HT1080 (cell line): ENCODE measurements around the gene A4GALT. TPM values are rescaled to one million over a fixed set of nuclear protein-coding genes. Genes with fewer than 3 reads are reported as not detected.

ENCODE experiments used
- DNase-seq: peaks from one replicate; pipeline ENCODE4 v3.0.0-alpha.2; 2015; ENCODE audit warnings: low read depth
- small RNA-seq: library from RNA; depleted of rRNA; stranded (forward); fragments of <200 nt; gene quantifications from one replicate; pipeline ENCODE3, GENCODE V24; 2014
- total RNA-seq: library from RNA; depleted of rRNA; stranded (reverse); fragments of >200 nt; shearing (Covaris generic); gene quantifications from 2 replicates; pipeline ENCODE4 v1.2.3, GENCODE V29; 2014; rRNA removed

The A4GALT gene
- total RNA-seq, 1 experiment from 2014 or later, result 7.3 TPM

GRCh38 chr22:42653999-42654398 lies 66.7 kb downstream of the A4GALT start:
- DNase-seq, result no peak

- DNase-seq, result peak; percentile 71
Observed at GRCh38 chr22:42651134-42651533, 69.5 kb downstream of the A4GALT start.

- peak; percentile 87 for DNase-seq
Observed at GRCh38 chr22:42649246-42650099, 71.2 kb downstream of the A4GALT start, which contains the start of gene CYB5R3. TSS of gene CYB5R3 (minus strand) at chr22:42649392. CDS start at chr22:42649315, 77 bp downstream.

- DNase-seq, result no peak
Observed at GRCh38 chr22:42648368-42649245, 72.1 kb downstream of the A4GALT start.

- no peak for DNase-seq
Observed at GRCh38 chr22:42648017-42648367, 72.7 kb downstream of the A4GALT start.

GRCh38 chr22:42646569-42647525 lies 73.8 kb downstream of the A4GALT start:
- DNase-seq, result no peak

- DNase-seq, result no peak
Observed at GRCh38 chr22:42645938-42646568, 74.6 kb downstream of the A4GALT start.

GRCh38 chr22:42645341-42645937 lies 75.2 kb downstream of the A4GALT start:
- no peak for DNase-seq

- DNase-seq, result no peak
Observed at GRCh38 chr22:42644422-42645340, 76.0 kb downstream of the A4GALT start.

- no peak for DNase-seq
Observed at GRCh38 chr22:42643634-42644421, 76.8 kb downstream of the A4GALT start.

GRCh38 chr22:42642806-42643633 lies 77.7 kb downstream of the A4GALT start:
- DNase-seq, result no peak

Small RNAs within 50 kb of the gene (small RNA-seq; reads per million reads assigned to genes)
- not detected for gene RF00019

Other genes with a start within 250 kb of the A4GALT start
- gene RRP7A, start 201.1 kb downstream of the A4GALT start, total RNA-seq, result 48.7 and 50.0 TPM in 2 replicates
- gene SERHL2, start 166.9 kb downstream of the A4GALT start, total RNA-seq, result 0.63 TPM in 1 of 2 replicates, not detected in the other
- gene POLDIP3, start 106.0 kb downstream of the A4GALT start, total RNA-seq, result 46.4 and 58.3 TPM in 2 replicates
- gene ATP5MGL, start 80.3 kb downstream of the A4GALT start, total RNA-seq, result 0.27 TPM in 1 of 2 replicates, not detected in the other
- 69.9 and 112 TPM in 2 replicates for gene CYB5R3, start 71.5 kb downstream of the A4GALT start, total RNA-seq
- gene ARFGAP3, start 136.4 kb upstream of the A4GALT start, total RNA-seq, result 20.4 and 22.9 TPM in 2 replicates